Right ventricle myocardium inferior (tissue), 1 donor: Measurements from ENCODE around the gene SLC47A1. TPM values are rescaled to one million over a fixed set of nuclear protein-coding genes. Genes with fewer than 3 reads are reported as not detected.
"Not testable (repeated sequence)": the region's sequence is repeated elsewhere in the genome, so short reads cannot be mapped to it uniquely, and the experiment has no call there.

Experiments
- ATAC-seq: fragments of 200-7000 bp; cut with Tn5 transposase; one replicate; pipeline ENCODE4 v1.9.1; 2020; ENCODE audit warnings: mild to moderate bottlenecking, moderate library complexity
- DNase-seq: peaks from one replicate; pipeline ENCODE4 v3.0.0; 2021; ENCODE audit errors: missing footprints
- intact Hi-C: fragments of 100-400 bp; cut with DNase I; formaldehyde crosslinking; loops from one replicate; pipeline ENCODE4 v1.11.0; 2022
- total RNA-seq: library from RNA; stranded (reverse); fragmentation: NEBNext Ultra II Directional; extraction: Animal tissue kit (Norgen Biotek cat#: 25700); gene quantifications from one replicate; pipeline ENCODE4 v1.2.1, GENCODE V29; 2021
- donor health status: DM: no; HTN: yes; CAD: no; lungs with severe emphysema.

The SLC47A1 gene
- total RNA-seq, 1 donor from 2014 or later: 4.6 TPM

- intact Hi-C loops: no loop called here
- no peak for ATAC-seq
- no peak for DNase-seq
Observed at GRCh38 chr17:19517699-19518098, 16.0 kb upstream of the SLC47A1 start.

- DNase-seq, intact Hi-C loops, ATAC-seq: not testable (repeated sequence)
Observed at GRCh38 chr17:19519388-19520291, 14.0 kb upstream of the SLC47A1 start.

GRCh38 chr17:19520641-19521040, 13.0 kb upstream of the SLC47A1 start:
- no peak for ATAC-seq

GRCh38 chr17:19523690-19524089, 10.0 kb upstream of the SLC47A1 start:
- no peak for DNase-seq
- intact Hi-C loops: no loop called here
- no peak for ATAC-seq

More at GRCh38 chr17:19520641-19521040, 13.0 kb upstream of the SLC47A1 start:
- intact Hi-C loops: no loop called here
- no peak for DNase-seq

GRCh38 chr17:19526950-19527349, 6.7 kb upstream of the SLC47A1 start:
- ATAC-seq, DNase-seq, intact Hi-C loops: not testable (repeated sequence)

- intact Hi-C loops: no loop called here
- DNase-seq: no peak
- no peak for ATAC-seq
Observed at GRCh38 chr17:19531780-19532501, 1.7 kb upstream of the SLC47A1 start.

- ATAC-seq: no peak
- intact Hi-C loops: no loop called here
- DNase-seq: no peak
Observed at GRCh38 chr17:19533036-19533717, 477 bp upstream of the SLC47A1 start.

- ATAC-seq: no peak
- DNase-seq: no peak
- intact Hi-C loops: no loop called here
Observed at GRCh38 chr17:19534562-19535149, 1.0 kb downstream of the SLC47A1 start.

- intact Hi-C loops: no loop called here
- no peak for ATAC-seq
- no peak for DNase-seq
Observed at GRCh38 chr17:19537111-19537510, 3.5 kb downstream of the SLC47A1 start.

- DNase-seq: no peak
- ATAC-seq: peak; percentile 9
- intact Hi-C loops: no loop called here
Observed at GRCh38 chr17:19538095-19539039, 4.7 kb downstream of the SLC47A1 start.

- DNase-seq (no peak), ATAC-seq (no peak)
- intact Hi-C loops: no loop called here
Observed at GRCh38 chr17:19539040-19539399, 5.4 kb downstream of the SLC47A1 start.

GRCh38 chr17:19539841-19540311, 6.2 kb downstream of the SLC47A1 start:
- intact Hi-C loops: no loop called here

GRCh38 chr17:19540706-19541370, 7.2 kb downstream of the SLC47A1 start:
- ATAC-seq (no peak), DNase-seq (no peak)
- intact Hi-C loops: no loop called here

More at GRCh38 chr17:19539841-19540311, 6.2 kb downstream of the SLC47A1 start:
- ATAC-seq (no peak), DNase-seq (no peak)

GRCh38 chr17:19541445-19541844, 7.8 kb downstream of the SLC47A1 start:
- intact Hi-C loops: no loop called here
- DNase-seq (no peak), ATAC-seq (no peak)

- intact Hi-C loops: no loop called here
- DNase-seq: no peak
- no peak for ATAC-seq
Observed at GRCh38 chr17:19542247-19542646, 8.6 kb downstream of the SLC47A1 start.

GRCh38 chr17:19544366-19544765, 10.7 kb downstream of the SLC47A1 start:
- intact Hi-C loops: no loop called here
- DNase-seq (no peak), ATAC-seq (no peak)

GRCh38 chr17:19546289-19547065, 12.8 kb downstream of the SLC47A1 start:
- intact Hi-C loops: no loop called here
- peak; percentile 56 for ATAC-seq
- DNase-seq: no peak
